CD4-positive, alpha-beta T cell treated with Interleukin-2 at 100 ng/mL for 4 hours (primary cell): Measurements from ENCODE around the gene SYNPO2.
"Not testable (repeated sequence)": the region's sequence is repeated elsewhere in the genome, so short reads cannot be mapped to it uniquely, and the experiment has no call there.

Experiments
- DNase-seq: peaks from one replicate; pipeline ENCODE4 v3.0.0-alpha.2; 2020; ENCODE audit warnings: low spot score

SYNPO2 gene

DNA sequence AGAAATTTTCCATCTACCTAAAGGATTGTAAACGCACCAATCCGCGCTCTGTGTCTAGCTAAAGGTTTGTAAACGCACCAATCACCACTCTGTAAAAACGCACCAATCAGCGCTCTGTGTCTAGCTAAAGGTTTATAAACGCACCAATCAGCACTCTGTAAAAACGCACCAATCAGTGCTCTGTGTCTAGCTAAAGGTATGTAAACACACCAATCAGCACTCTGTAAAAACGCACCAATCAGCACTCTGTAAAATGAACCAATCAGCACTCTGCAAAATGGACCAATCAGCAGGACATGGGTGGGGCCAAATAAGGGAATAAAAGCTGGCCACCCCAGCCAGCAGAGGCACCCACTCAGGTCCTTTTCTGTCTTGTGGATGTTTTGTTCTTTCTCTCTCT is 10.1 kb upstream of the SYNPO2 start:
- DNase-seq: not testable (repeated sequence)

DNA sequence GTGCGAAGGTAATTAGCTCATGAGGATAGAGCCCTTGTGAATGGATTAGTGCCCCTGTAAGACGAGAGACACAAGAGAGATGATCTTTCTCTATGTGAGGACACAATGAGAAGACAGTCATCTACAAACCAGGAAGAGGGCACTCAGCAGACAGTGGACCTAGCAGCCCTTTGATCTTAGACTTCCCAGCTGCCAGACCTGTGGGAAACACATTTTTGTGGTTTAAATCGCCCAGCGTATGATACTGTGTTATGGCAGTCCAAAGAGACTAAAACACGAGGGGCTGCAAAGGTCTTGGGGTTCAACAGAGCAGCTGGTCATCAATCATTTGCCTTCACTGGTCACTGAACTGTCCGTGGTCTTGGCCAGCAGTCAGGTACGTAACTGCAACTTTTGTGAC is 9.2 kb upstream of the SYNPO2 start:
- no peak for DNase-seq

DNA sequence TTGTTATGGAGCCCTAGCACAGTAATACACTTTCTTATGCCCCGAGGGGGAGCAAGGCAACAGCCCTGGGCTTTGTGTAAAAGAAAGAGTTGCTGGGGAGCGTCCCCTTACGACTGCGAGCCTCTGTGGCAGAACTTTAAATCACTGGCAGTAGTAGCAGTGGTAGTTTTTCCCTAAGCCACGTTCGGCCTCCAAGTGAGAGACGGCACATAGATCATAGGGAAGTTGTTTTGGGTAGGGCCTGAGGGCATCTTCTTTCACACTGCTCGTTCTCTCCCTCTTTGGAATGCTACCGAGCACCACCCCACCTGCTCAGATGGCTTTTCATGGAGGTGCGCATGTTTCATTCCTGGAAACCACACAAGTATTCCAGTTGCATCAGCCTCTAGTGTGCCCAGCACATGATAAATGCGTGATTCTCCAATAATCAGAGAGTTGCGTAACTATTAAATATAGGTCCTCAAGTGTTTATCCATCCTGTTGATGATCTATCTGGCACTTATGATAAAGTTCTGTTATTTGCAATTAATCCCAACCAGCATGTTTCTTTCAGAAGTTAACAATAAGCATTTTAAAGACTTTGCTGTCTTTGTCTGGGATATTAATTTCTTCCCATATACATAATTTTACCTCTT is 7.0 kb upstream of the SYNPO2 start:
- DNase-seq: no peak

DNA sequence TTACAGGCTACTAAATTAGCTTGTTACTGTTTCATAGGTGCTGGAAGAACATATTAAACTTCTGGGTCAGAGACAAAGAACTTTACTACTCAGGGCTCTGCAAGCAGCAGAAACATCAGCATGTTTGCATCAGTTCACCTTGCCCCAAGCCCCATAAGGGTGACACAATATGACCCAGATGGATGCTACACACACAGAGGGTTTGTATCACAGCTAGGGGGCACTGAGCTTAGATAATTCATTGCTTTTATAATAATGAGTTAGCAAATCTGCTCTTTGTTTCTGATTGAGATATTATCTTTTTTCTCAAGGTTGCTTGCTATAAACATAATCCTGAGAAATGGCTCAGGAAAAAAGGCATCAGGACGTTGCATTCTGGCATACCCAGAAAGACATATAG is 4.8 kb upstream of the SYNPO2 start:
- no peak for DNase-seq

DNA sequence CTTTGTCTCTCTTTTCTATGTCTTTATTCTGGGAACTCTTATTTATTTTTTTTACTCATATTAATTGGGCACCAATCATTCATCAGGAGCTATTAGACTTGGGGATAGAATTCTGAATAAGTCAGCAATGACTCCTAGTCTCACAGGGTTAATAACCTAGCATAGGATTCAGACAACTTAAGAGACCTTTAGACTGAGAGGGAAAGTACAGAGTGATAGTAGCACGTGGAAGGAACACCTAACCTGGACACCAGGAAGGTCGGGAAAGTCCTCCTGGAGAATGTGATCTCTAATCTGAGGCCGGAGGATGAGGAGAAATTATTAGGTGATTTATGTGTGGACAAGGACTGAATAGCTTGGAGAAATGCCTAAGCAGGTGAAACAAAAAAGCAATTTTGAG is 3.9 kb upstream of the SYNPO2 start:
- no peak for DNase-seq

DNA sequence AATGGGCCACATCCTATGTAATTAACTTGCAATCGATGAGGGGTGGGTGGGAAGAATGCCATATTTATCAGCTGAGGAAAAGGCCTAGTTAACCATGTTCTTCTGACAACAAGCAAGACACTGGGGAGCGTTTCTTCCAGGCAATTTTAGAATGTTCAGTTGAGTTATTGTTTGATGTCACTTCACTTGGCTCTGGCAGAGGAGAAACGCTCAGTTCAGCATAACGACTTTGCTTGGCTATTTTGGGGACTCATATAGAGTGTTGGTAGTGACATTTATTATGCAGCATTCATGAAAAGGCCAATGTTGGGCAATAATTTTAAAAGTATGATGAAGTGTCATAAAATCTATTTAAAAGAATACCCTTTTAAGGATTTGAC is 648 bp downstream of the SYNPO2 start:
- DNase-seq: no peak

DNA sequence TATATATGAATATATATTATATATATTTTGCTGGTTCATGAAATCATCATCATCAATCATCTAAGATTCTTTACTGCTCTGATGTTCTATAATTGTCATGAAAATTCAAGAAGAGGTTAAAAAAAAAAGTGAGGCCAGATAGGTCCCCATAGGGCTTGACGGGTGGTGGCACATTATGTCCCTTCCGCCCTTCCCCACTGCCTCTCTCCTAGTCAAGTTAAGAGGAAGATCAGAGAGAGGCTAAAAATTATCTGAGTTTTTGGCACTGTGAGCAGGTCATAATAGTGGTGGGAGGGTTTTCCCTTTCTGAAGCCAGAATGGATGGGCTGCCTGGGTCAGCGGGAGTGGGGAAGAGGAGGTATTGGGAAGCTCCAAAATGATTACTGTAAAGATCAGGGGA is 5.4 kb downstream of the SYNPO2 start:
- DNase-seq: no peak

DNA sequence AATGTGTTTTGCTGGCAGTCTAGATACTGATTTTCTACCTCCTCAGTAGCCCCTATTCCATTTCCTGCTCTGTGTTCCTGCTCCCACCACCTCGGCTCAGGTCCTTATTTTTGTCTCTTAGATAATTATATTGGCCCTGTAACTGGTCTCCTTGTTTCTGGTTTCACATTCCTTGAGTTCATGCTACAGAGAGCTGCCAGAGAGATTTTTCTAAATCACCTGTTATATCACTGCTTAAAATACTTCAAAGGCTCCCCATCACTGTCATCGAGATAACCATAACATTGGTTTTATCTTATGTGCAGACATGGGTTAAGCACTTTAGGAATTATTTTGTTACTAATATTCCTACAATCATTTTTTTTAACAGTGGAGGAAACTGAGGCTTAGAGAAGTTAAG is 9.6 kb downstream of the SYNPO2 start:
- DNase-seq: no peak

DNA sequence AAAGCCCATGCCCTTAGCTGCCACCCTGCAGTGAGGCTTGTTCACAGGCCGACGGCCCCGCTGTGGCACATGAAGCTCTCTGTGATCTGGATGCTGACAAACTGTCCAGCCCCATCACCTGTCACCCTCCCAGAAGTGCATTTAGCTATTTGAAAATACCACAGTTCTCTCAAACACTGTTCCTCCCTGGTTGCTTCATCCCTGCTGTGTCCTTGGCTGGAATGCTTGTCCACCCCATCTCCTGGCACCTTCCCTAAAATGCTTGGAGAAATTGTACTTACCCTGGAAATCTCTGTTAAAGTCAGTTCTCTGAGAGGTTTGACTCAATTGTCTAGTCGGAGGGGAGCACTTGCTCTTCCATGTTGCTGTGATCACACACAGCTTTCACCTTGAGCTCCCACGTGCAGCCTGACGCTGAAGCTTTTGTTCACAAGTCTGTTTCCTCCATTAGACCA is 10.1 kb downstream of the SYNPO2 start:
- no peak for DNase-seq

DNA sequence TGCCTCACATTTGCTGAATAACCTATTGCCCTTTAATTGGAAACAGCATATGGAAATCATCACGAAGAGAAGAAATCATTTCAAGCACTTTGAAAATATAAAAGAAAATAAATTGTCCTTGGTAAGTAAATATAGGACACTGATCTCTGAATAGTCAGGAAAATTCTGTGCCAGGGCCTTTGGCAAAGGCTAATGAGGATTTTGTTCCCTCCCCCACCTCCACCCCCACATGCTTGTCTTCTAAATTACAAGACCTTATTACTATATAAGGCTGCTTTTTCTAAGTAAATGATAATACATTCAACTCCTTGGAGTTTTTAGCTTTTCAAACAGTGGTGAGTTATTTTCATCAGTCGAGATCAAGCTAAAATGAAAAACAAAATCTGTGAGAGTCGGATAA is 15.8 kb downstream of the SYNPO2 start:
- no peak for DNase-seq

DNA sequence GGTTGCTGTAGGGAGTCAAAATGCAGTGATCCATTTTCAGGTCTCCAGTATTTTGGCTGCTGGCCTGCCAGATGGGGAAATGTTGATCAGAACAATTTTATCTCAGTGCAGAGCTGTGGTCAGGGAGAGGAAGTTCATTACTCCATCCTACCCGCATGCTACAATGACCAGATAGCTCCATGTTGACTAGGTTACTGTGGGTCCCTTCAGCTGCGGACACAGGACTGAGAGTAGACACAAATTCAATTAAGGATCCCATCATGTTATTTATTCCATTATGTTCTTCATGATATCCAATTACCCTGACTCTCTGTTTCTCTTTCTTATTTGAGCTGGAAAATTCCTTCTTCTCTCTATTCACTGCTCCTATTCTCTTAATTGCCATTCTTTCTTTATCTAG is 16.3 kb downstream of the SYNPO2 start:
- DNase-seq: no peak

DNA sequence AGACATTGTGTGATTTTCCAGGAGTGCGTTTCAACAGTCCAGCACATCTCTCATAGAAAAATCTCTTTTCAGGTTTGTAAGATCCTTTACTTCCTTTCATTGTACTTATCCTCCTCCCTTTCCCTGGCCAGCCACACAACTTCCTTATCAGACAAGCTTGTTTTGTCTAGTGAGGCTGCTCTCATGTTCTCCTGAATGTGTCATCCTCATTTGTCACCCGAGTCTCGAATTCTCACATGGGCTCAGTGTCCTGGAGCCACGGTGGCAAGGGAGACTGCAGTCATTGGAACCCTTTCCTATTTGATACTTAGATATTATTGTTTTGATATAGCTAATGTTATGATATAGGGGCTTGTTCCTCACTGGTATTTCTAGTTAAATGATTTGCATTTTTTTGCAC is 16.9 kb downstream of the SYNPO2 start:
- no peak for DNase-seq

DNA sequence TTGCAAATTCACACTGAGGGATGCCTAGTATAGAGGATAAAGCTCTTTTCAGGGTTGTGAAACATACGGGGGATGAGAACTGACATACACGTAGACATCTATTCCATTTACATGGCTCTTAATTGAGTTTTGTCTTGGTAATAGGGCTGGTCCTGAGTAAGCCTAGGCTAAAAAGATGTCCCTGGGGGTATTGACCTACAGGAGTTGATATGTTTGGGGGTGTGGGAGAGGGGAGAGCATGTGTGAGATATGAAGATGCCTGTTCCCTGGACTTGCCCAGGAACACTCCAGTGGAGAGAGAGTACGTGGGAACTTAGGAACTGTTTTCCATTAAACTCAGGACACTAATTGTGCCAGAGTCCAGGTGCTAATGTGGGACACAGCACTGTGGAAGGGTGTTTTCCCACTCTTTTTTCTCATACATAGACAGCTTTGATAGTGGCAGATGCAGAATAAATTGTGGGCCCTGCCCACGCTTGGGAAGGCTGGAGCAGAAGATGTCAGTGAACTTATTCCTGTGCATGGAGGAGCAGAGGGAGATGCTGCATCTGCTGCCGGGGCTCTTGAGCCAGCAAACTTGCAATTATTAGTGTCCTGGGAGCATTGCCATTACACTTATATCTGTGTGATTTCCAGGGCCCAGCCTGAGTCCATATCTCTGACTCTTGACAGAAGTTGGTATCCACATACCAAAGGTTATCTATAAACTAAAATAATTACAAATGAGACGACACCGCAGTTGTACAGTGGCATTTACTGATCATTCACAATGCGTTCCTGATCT is 20.7 kb downstream of the SYNPO2 start:
- DNase-seq: no peak

DNA sequence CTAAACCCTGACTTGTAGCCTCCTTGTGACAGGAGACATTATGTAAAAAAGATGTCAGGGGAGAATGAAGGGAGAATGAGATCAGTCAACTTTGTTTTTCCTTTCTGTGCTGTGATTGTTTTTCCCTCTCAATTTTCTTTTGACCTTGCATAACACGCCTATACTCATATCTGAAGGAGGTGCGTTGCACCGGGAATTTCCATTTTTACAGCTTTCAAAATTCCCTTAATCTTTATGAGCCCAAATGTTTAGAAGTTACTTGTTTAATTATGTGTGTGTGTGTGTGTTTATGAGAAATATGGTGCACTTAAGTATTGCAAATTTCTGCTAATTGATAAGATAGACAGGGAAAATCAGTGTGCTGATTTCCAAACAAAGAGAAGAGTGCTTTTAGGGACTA is 21.6 kb downstream of the SYNPO2 start:
- no peak for DNase-seq

DNA sequence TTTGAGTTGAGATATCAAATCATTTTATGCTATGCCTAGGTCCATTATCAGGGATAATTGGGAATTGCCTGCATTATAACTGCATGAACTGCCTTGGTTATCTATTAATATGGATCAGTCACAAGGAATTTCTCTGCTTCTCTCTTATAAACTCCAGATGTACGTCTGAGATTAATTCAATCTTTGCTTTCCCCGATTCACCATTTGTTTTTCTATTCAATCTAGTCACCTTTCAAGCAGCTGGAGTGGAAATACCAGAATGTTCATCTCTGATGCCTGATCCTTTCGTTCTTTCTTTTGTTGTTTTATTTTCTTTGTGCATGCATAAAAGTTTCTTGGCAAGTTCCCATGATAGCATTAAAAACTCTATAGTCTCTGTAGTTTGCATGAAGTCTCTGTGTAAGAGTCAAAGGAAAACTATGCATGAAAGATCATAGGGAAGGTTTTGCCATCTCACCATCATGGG is 22.6 kb downstream of the SYNPO2 start:
- no peak for DNase-seq

DNA sequence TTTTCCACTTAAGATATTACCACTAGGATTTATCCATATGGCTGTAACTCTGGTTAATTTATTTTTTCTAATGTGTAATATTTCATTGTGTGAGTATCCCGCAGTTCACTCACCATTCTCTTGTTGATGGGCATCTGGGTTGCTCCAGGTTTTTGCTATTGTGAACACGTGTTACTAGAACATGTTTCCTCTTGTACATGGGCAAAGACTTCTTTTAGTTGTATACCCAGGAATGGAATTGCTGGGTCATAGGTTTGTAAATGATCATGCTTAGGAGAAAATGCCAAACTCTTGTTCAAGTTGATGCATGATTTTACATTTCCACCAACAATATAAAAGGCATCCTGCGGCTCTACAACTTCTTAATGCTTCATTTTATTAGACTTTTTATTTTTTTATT is 26.8 kb downstream of the SYNPO2 start:
- DNase-seq: no peak

DNA sequence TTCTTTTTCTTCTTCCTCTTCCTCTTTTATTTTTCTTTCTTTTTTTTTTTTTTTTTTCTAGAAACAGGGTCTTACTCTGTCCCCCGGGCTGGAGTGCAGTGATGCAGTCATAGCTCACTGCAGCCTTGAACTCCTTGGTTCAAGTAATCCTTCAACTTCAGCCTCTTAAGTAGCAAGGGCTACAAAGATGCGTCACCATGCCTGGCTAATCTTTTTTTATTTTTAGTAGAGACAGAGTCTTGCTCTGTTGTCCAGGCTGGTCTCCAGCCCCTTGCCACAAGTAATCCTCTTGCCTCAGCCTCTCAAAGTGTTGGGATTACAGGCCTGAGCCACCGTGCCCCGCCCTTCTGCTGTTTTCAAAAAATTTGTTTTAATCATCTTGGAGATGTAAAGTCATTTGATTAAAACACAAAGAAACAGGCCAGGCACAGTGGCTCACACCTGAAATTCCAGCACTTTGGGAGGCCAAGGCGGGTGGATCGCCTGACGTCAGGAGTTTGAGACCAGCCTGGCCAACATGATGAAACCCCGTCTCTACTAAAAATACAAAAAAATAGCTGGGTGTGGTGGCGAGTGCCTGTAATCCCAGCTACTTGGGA is 28.1 kb downstream of the SYNPO2 start:
- no peak for DNase-seq

DNA sequence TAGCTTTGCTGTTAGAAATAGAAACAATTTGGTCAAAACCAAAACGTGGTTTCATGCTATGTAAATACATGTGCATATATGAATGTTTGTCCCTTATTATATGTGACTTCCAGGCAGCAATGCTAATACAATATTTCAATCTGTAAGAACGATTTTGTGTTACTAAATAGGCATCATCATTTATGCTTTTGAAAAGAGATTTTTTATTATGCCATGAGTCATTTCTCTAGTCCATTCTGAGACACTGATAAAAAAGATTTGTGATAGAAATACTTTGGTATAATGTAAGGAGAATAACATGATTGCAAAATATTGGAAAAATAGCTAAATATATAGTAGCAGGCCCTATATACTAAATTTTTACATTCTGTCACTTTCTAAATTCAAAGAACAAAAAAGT is 28.9 kb downstream of the SYNPO2 start:
- no peak for DNase-seq

DNA sequence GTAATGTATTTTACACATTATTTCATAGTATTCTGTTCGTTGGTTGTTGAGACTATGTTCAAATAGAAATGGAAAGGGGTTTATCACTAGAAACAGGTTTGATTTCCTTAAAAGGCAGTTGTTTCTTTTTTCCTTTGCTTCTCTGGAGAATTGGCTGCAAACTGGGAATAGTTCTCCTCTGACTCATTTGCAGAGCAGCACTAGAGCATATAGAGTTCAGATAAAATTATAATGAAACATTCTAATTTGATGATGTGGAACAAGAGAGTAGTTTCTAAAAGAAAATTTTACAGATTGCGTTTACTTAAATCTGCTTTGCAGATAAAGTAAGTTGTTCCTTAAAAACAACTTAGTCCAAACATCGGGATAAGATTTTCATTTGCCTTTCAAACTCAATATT is 29.7 kb downstream of the SYNPO2 start:
- DNase-seq: no peak

DNA sequence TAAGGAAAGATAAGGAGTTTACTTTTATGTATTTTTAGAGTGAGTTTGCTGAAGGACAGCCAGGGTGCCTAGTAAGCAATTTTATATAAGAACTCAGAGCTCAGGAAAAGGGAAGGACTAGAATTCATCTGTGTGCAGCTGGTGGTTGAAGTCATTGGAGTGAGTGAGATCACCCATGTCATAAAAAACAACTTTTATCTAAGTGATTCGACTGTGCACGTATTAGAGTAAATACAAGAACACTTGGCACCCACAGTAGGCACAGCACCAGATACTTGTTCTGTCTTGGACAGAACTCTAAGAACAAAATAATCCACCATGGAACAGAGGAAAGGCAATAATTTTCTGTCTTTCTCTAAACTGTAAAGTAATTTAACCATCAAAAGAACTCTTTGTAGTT is 31.6 kb downstream of the SYNPO2 start:
- DNase-seq: no peak

DNA sequence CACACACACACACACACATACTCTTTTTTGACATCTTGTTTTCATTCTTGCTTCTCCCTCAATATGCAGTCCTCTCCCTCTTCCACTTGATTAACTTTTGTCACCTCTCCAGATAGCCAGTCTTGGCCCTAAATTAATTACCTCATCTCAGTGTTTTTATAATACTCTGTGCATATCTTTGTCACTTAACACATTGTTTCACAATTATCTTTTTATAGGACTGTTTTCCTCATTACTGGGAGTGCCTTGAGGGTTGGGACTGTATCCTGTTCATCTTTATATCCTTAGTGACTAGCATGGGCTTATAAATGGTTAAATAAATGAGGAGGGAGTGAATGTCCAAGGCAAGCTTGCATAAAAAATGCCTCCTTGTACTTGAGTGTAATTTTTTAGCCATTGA is 33.1 kb downstream of the SYNPO2 start:
- DNase-seq: no peak

DNA sequence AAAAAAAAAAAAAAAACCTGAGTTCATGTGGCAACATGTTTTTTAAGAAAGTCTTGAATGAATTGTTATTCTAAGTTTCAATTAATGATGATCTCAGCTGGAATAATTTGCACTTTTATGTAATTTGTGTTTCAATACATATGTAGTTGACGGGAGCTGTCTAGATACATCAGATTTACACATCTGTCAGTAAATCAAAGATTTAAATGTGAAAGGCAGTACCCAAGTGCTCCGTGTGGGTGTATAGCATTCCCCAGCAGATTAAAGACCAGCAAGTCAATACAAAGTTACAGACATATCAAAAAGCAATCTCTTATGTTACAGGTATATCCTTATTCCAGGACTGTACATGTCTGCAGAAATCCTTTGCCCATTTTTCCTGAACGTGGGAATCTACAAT is 35.2 kb downstream of the SYNPO2 start:
- no peak for DNase-seq

DNA sequence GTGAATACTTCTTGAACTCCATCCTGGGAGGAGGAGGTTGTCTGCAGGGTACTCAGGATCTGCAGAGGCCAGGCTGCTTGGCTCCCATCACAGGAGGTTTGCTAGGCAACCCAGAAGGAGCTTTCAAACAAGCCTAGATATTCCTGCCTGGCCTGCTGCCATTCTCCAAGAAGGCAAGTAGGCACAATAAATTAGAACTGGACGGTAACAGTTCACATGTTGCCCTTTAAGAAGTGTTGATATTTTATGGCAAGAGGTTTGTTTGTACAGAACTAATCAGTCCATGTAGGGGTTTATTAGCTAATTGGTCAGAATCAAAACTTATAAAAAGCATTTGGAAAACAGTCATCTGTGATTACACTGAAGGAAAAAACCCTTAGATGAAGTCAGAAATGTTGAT is 39.3 kb downstream of the SYNPO2 start:
- DNase-seq: no peak

DNA sequence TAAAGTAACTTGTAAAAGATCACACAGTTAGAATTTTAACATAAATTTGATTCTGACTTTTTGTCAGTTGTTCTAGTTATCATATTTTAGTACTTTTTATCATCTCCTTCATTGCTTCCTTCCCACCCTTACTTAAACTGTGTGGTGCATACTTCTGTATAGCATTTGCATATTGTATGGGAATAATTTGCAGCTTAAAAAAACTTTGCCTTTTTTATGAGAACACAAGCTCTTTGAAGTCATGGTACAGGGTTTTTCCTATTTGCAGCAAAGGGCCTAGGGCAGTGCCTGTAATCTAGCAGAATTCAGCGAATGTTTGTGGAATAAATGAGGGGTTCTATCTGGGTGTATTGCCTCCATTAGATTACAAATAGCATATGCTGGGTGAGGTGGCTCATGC is 41.6 kb downstream of the SYNPO2 start:
- no peak for DNase-seq
